Activated T-helper 1 cell treated with anti-CD3 and anti-CD28 coated beads, Interleukin-12 subunit alpha, Interleukin-12 subunit beta, Interleukin-2, Interleukin-4 antibody, amounts not matched to agents 30 ng/mL and 10 ng/mL and 1 ng/mL, durations not matched to agents 14 hours and 24 hours and 36 hours (primary cell): ENCODE measurements around the gene AEBP2. TPM values are rescaled to one million over a fixed set of nuclear protein-coding genes. Genes with fewer than 3 reads are reported as not detected.
"Not testable (repeated sequence)": the region's sequence is repeated elsewhere in the genome, so short reads cannot be mapped to it uniquely, and the experiment has no call there.

Experiments used
- DNase-seq: peaks from one replicate; pipeline ENCODE4 v3.0.0; 2021; ENCODE audit warnings: low spot score
- H3K27ac Mint-ChIP-seq: one replicate; pipeline ENCODE4 v1.8.0; 2021; ENCODE audit warnings: mild to moderate bottlenecking, mixed read lengths
- H3K27me3 Mint-ChIP-seq: one replicate; pipeline ENCODE4 v1.8.0; 2022; ENCODE audit warnings: mild to moderate bottlenecking, moderate library complexity, mixed read lengths; ENCODE audit not compliant: insufficient read depth
- H3K36me3 Mint-ChIP-seq: one replicate; pipeline ENCODE4 v1.8.0; 2021; ENCODE audit warnings: low read depth, mixed read lengths
- H3K4me1 Mint-ChIP-seq: one replicate; pipeline ENCODE4 v1.8.0; 2021; ENCODE audit warnings: low read depth, mixed read lengths
- H3K4me3 Mint-ChIP-seq: one replicate; pipeline ENCODE4 v1.8.0; 2021; ENCODE audit warnings: mild to moderate bottlenecking, moderate library complexity, mixed read lengths
- H3K9me3 Mint-ChIP-seq: one replicate; pipeline ENCODE4 v1.8.0; 2021; ENCODE audit warnings: mixed read lengths
- intact Hi-C: fragments of 100-400 bp; cut with micrococcal nuclease; formaldehyde crosslinking; loops from one replicate; pipeline ENCODE4 v1.15.1; 2024
- total RNA-seq: library from RNA; stranded (reverse); gene quantifications from 2 replicates; pipeline ENCODE4 v1.2.3, GENCODE V29; 2022

Gene AEBP2
- 53.9 and 58.1 TPM in 2 replicates for total RNA-seq

- peak within 1 kb of the TSS; percentile 98 for H3K4me3 Mint-ChIP-seq
- H3K36me3 Mint-ChIP-seq = peaks cover 18% of the 10 kb centered on the region
- H3K27ac Mint-ChIP-seq = peak within 1 kb of the TSS; percentile 99
- peak; percentile 90 for DNase-seq
- peaks cover 57% of the 10 kb centered on the region for H3K4me1 Mint-ChIP-seq
- H3K27me3 Mint-ChIP-seq = peaks cover 2% of the 10 kb centered on the region
- H3K9me3 Mint-ChIP-seq = peaks cover 4% of the 10 kb centered on the region
- intact Hi-C loops = loop anchor here (1.0 to 10.0 kb wide), 4 partner anchors 7 to 455 kb away; no protein-coding TSS in a partner anchor
Observed at GRCh38 chr12:19439059-19440018, at the start of gene AEBP2. TSS of gene AEBP2 (plus strand) at chr12:19439492. CDS start at chr12:19439700, 208 bp downstream.

DNA sequence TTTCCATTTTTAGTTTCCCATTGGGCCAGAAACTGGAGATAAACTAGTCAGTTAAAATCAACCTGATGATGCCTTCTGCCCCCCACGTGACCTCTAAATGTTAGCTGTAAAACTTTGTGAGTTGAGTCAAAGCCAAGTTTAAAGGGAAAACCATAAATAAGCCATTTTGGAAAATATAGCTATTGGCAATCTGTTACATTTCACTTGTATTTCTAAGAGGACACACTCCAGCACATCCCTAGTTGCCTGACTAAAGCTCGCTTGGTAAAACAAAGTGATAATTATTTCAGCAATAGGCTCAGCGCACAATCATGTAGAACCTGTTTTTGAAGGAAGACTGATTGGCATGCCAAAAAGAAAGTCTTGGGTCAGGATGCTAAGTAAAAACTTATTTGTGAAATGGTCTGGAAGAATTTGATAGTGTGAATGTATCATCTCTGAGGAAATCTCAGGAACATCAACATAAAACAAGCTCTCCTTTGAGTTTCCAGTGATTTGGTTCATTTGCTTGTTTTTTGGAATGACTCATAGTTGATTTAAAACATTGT is 49.2 kb upstream of the AEBP2 start:
- Mint-ChIP-seq H3K4me3 (no peak overlapping the region), H3K4me1 (no peaks in the 10 kb centered on the region), H3K27ac (no peak overlapping the region), H3K36me3 (no peaks in the 10 kb centered on the region), H3K9me3 (no peaks in the 10 kb centered on the region), H3K27me3 (peaks cover 7% of the 10 kb centered on the region)
- no peak for DNase-seq
- intact Hi-C loops = no loop called here

DNA sequence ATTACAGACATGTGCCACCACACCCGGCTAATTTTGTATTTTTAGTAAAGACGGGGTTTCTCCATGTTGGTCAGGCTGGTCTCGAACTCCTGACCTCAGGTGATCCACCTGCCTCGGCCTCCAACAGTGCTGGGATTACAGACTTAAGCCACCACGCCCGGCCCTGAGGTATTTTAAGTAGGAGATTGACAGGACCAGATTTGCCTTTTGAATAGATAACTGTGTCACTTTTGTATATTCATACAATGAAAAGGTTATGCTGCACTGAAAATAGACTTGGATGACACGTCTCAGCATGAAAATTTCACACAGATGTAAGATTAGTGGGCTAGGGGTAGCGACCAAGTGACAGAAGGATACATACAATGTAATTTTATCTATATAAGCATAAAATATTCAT is 46.6 kb upstream of the AEBP2 start:
- H3K9me3 Mint-ChIP-seq, H3K4me3 Mint-ChIP-seq, H3K4me1 Mint-ChIP-seq, H3K27me3 Mint-ChIP-seq, DNase-seq, intact Hi-C loops, H3K27ac Mint-ChIP-seq, H3K36me3 Mint-ChIP-seq: not testable (repeated sequence)

DNA sequence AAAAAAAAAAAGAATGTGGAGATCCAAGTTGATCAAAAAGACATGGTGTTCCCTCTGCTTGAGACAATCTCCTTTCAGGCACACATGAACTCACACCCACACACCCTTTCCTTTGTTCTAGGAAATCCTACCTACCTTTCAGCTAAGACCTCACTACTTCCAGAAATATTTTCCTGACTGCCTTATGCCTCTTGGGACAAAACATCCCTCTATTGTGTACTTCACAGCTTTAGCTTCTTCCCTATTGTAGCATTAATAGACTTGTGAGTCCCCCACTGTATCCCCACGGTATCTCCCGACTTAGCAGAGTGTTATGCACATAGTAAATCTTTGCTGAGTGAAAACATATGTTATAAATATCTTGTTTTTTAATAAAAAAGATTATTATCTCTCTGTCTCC is 44.9 kb upstream of the AEBP2 start:
- no peaks in the 10 kb centered on the region for H3K9me3 Mint-ChIP-seq
- DNase-seq = no peak
- H3K36me3 Mint-ChIP-seq = no peaks in the 10 kb centered on the region
- H3K4me1 Mint-ChIP-seq = no peaks in the 10 kb centered on the region
- no peak overlapping the region for H3K27ac Mint-ChIP-seq
- intact Hi-C loops = no loop called here
- peaks cover 7% of the 10 kb centered on the region for H3K27me3 Mint-ChIP-seq
- H3K4me3 Mint-ChIP-seq = no peak overlapping the region

DNA sequence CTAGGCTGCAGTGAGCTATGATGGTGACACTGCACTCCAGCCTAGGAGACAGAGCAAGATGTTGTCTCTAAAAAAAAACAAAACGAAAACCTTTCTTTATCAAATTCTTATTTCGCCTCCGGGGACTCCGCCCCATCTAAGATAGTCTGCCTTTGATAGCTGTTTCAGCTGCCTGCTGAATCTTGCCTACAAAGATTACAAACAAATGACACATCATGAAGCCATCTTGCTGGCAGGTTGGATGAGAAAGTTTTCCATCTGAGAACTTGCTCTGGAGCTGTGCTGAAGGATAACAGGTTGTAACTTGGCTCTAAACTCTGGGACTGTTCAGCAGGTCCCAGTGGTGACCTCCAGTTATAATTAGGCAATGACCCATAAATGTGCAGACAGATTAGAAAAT is 41.8 kb upstream of the AEBP2 start:
- intact Hi-C loops = no loop called here
- H3K27me3 Mint-ChIP-seq = peaks cover 5% of the 10 kb centered on the region
- H3K4me3 Mint-ChIP-seq = no peak overlapping the region
- no peak overlapping the region for H3K27ac Mint-ChIP-seq
- no peak for DNase-seq
- no peaks in the 10 kb centered on the region for H3K4me1 Mint-ChIP-seq
- no peaks in the 10 kb centered on the region for H3K9me3 Mint-ChIP-seq
- H3K36me3 Mint-ChIP-seq = no peaks in the 10 kb centered on the region

DNA sequence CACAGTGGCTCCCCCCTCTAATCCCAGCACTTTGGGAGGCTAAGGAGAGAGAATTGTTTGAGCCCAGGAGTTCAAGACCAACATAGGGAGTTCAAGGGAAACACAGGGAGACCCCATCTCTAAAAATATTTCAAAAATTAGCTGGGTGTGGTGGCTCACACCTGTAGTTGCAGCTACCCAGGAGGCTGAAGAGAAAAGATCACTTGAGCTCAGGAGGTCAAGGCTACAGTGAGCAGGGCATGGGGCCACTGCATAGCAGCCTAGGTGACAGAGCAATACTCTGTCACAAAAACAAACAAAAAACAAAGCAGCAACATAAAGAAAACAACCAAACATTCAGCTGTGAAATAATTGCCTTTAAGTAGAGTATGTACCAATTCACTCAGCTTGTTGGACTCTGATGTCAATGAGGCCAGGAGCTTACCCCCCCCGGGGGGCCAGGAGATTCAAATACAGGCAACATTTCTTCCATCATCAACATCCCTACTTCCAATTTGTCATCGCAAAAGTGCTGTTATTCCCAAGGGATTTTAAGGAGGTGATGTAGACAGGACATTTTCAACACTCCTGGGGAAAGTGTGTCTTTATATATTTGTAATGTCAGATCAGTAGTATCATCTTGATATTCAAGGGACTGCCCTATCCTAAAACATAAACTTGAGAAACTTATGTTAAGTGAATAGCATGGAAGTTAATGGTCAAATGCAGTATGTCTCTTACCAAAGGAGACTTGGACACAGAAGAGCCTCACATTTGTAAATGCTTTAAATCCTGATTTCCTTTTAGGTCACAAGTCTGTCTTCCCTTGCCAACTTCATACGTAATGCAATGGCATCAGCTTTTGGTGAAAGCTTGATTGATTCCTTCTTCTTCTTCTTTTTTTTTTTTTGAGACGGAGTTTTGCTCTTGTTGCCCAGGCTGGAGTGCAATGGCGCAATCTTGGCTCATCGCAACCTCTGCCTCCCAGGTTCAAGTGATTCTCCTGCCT is 40.6 kb upstream of the AEBP2 start:
- no peak for DNase-seq
- Mint-ChIP-seq H3K36me3 (no peaks in the 10 kb centered on the region), H3K4me1 (no peaks in the 10 kb centered on the region), H3K9me3 (no peaks in the 10 kb centered on the region), H3K4me3 (no peak overlapping the region), H3K27me3 (peaks cover 2% of the 10 kb centered on the region), H3K27ac (no peak overlapping the region)
- intact Hi-C loops = no loop called here

DNA sequence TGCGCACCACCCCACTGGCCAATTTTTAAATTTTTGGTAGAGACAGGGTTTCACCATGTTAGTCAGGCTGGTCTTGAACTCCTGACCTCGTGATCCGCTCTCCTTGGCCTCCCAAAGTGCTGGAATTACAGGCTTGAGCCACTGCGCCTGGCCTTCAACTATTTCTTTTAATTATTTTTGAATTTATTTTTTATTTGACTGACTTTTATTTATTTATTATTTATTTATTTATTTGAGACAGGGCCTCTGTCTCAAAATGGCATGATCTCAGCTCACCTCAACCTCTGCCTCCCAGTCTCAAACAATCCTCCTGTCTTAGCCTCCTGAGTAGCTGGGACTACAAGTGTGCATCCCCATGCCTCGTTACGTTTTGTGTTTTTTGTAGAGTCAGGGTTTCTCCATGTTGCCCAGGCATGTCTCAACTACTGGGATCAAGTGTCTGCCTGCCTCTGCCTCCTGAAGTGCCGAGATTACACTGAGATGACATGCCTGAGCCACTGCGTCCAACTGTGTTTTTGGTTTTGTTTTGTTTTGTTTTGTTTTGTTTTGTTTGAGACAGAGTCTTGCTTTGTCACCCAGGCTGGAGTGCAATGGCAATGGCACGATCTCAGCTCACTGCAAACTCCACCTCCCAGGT is 38.5 kb upstream of the AEBP2 start:
- H3K36me3 Mint-ChIP-seq, DNase-seq, intact Hi-C loops, H3K9me3 Mint-ChIP-seq, H3K27ac Mint-ChIP-seq, H3K27me3 Mint-ChIP-seq, H3K4me3 Mint-ChIP-seq: not testable (repeated sequence)
- peaks cover 10% of the 10 kb centered on the region for H3K4me1 Mint-ChIP-seq

DNA sequence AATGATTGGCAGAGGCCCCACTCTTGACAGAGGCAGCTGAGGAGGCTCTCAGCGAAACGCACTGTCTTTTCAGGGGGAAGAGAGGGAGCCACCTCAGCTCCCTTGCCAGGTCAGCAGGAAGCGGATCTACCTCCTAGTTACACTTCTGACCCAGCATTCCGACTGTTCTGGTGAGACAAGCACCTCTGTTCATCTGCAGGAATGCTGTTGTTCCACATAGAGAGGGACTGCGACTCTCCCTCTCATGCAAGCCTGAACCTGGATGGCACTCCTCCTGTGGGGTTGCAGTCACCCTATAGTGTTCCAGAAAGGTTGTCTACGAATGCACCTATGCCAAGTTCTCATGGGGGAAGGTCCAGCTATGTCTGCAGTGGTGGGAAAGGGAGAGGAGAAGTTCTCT is 37.1 kb upstream of the AEBP2 start:
- H3K9me3 Mint-ChIP-seq = peaks cover 7% of the 10 kb centered on the region
- H3K27me3 Mint-ChIP-seq = no peaks in the 10 kb centered on the region
- intact Hi-C loops = no loop called here
- H3K4me3 Mint-ChIP-seq = no peak overlapping the region
- peaks cover 4% of the 10 kb centered on the region for H3K36me3 Mint-ChIP-seq
- H3K27ac Mint-ChIP-seq = no peak overlapping the region
- DNase-seq = no peak
- peaks cover 10% of the 10 kb centered on the region for H3K4me1 Mint-ChIP-seq

DNA sequence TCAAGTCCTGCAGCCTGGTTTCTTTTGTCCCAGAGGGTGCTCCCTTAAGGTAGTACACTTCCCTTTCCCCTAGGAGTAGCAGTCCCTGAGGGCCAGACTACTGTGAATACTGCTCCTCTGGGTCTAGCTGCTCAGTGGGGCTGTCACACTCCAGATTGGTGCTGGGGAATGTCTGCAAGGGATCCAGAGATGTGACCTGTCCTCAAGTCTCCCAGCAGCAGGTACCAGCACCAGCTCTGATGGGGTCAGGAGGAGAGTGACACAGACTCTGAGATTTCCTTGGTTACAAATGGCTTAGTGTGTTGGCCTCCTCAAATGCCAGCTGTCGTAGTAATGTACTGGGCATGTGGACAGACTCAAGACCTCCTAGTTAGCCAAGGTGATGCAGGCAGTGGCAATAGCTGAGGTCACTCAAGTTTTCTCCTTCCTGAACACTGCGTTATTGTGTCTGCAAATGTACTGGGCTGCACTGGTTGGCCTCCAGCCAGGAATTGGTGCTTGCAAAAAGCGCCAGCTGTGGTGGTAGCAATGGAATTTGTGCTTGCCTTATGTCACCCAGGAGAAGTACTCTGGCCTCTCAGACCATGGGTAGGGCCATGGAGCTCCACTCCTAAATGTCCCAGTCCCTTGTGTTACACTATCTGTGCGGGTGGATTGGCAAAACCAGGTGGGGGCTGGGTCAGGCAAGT is 36.4 kb upstream of the AEBP2 start:
- H3K27me3 Mint-ChIP-seq = no peaks in the 10 kb centered on the region
- H3K27ac Mint-ChIP-seq = no peak overlapping the region
- DNase-seq = no peak
- intact Hi-C loops = no loop called here
- peaks cover 10% of the 10 kb centered on the region for H3K4me1 Mint-ChIP-seq
- peaks cover 4% of the 10 kb centered on the region for H3K36me3 Mint-ChIP-seq
- H3K9me3 Mint-ChIP-seq = peaks cover 7% of the 10 kb centered on the region
- H3K4me3 Mint-ChIP-seq = no peak overlapping the region

DNA sequence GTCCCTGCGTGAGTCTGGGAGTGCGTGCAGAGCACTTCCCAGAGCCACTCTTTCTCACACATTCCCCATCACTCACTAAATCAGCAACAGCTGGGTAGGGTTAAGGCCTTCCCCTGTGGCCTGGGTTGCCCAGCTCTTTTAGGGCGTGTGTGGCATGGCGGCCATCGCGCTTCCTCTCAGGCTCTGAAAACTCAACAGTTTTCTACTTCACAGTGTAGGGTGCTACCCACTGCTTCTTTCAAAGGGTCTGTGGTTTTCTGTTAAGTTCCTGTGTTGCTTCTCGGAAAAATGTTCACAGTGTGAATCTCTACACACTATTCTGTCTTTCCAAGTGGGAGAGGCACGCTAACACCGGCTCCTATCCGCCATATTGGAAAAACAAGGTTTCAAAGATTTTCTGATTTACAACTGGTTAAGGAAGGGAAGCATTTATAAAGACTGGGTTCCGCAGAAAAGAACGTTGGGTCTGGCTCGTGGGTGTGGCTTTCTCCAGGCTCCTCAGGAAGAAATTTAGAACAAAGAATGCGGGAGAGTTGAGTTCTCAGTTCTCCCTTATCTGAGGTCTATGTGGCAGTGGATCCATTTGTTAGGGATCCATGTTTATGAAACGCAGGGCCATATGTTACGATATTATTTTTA is 34.9 kb upstream of the AEBP2 start:
- intact Hi-C loops = no loop called here
- H3K27ac Mint-ChIP-seq = peak overlapping the region; percentile 86

DNA sequence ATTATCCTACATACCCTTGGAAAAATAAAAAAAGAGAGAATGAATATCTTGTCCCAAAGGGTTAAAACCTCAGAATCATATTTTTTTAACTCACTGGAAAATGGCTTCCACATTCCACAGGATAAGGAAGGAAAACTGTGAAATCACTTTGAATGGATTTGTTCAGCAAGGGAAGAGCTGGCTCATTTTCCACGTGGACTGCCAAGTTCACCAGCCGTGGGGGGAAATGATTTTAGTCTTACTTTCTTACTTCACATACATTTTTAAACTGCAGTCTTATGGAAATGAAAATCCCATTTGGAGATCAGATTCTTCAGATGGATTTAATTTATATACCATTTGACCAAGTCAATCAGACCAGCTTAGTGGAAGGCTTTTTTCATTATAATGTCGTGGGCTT is 29.9 kb upstream of the AEBP2 start:
- Mint-ChIP-seq H3K27me3 (no peaks in the 10 kb centered on the region), H3K27ac (no peak overlapping the region), H3K36me3 (no peaks in the 10 kb centered on the region), H3K4me3 (no peak overlapping the region), H3K9me3 (peaks cover 3% of the 10 kb centered on the region), H3K4me1 (peaks cover 5% of the 10 kb centered on the region)
- no peak for DNase-seq
- intact Hi-C loops = no loop called here

More for the DNA sequence above, 34.9 kb upstream of the AEBP2 start:
- DNase-seq = peak; percentile 14
- Mint-ChIP-seq H3K27me3 (no peaks in the 10 kb centered on the region), H3K9me3 (peaks cover 7% of the 10 kb centered on the region), H3K36me3 (peaks cover 4% of the 10 kb centered on the region), H3K4me3 (peak overlapping the region; percentile 68), H3K4me1 (peaks cover 10% of the 10 kb centered on the region)
